Measurements from ENCODE around the gene ZNF35.
"Not testable (repeated sequence)": the region's sequence is repeated elsewhere in the genome, so short reads cannot be mapped to it uniquely, and the experiment has no call there.

ZNF35 gene

GRCh38 chr3:44648564-44649229 is at the start of gene ZNF35:
Gene ZNF35, plus strand, starts transcription at chr3:44648732. Its CDS starts 2,336 bp downstream, at chr3:44651068.
- DNase-seq (ENCODE audit: low spot score) = peak; percentile 88

- DNase-seq (ENCODE audit: low spot score) = no peak
Observed at GRCh38 chr3:44601749-44602148, 46.8 kb upstream of the ZNF35 start.

DNA sequence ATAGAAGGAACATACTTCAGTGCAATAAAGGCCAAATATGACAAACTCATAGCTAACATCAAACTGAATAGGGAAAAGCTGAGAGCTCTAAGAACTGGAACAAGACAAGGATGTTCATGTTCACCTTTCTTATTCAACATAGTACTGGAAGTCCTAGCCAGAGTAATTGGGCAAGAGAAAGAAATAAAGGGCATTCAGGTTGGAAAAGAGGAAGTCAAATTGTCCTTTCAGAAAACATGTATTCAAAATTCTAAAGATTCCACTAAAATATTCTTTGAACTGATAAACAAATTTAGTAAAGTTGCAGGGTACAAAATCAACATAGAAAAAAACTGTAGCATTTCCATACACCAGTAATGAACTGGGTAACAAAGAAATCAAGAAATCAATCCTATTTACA is 35.9 kb upstream of the ZNF35 start:
- DNase-seq (ENCODE audit: low spot score) = no peak

- DNase-seq (ENCODE audit: low spot score) = peak; percentile 91
Observed at GRCh38 chr3:44624749-44625480, 23.6 kb upstream of the ZNF35 start, which contains the start of gene ZNF197. Gene ZNF197, plus strand, starts transcription at chr3:44625036. Its CDS starts 4,119 bp downstream, at chr3:44629155.

- no peak for DNase-seq (ENCODE audit: low spot score)
Observed at GRCh38 chr3:44628716-44629115, 19.8 kb upstream of the ZNF35 start.

- no peak for DNase-seq (ENCODE audit: low spot score)
Observed at GRCh38 chr3:44632193-44632592, 16.3 kb upstream of the ZNF35 start.

GRCh38 chr3:44642337-44642736 is 6.2 kb upstream of the ZNF35 start:
- no peak for DNase-seq (ENCODE audit: low spot score)

GRCh38 chr3:44643024-44643423 is 5.5 kb upstream of the ZNF35 start:
- DNase-seq (ENCODE audit: low spot score) = no peak

DNA sequence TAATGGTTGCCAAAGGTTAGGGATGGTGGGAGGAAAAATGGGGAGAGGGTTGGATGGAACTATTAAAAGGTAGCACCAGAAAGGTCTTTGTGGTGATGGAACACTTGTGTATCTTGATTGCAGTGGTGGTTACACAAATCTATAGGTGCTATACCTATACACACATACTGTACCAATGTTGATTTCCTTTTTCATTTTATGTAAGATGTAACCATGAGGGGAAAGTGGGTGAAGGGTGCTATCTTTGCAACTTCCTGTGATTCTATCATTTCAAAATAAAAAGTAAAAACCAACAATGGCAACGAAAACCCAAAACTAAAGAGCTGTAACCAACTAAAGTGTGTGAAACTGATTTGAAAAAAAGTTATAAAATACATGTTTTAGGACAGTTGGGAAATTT is 761 bp upstream of the ZNF35 start:
- no peak for DNase-seq (ENCODE audit: low spot score)

DNA sequence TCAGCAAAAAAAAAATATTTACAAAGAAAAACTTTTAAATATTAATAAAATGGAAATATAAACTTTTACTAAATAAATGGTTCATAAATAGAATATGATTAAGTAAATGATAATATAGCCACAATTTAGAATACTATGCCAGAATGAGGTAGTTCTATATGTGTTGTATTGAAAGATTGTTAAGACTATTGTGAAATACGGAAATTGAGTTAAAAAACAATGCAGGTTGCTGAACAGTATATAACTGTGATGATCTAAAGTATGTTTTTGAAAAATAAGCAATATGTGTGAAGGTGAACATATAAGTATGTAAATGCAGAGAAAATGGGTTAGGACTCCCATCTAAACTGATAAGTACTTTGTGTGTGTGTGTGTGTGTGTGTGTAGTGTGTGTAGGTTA is 1.2 kb downstream of the ZNF35 start:
- DNase-seq (ENCODE audit: low spot score) = no peak

DNA sequence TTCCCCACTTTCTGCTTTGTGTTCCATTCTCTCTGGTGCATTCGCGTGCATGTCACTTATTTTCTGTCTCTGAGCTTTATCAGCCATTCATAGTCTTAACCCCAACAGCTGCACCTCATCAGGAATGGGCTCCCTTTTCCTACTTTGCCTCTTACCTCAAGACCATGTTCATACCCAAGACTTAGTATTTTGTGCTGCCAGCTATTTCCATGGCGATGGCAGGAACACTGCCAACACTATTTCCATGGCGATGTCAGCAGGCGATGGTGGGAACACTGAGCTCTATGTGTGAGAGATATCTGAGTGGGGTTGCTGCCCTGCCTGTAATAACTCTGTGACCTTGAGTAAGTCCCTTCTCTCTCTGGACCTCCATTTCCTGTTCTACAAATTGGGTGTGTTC is 5.5 kb downstream of the ZNF35 start:
- DNase-seq (ENCODE audit: low spot score) = no peak

GRCh38 chr3:44659015-44659414 is 10.5 kb downstream of the ZNF35 start:
- no peak for DNase-seq (ENCODE audit: low spot score)

- DNase-seq (ENCODE audit: low spot score) = no peak
Observed at GRCh38 chr3:44659434-44659833, 10.9 kb downstream of the ZNF35 start.

GRCh38 chr3:44661189-44661588 is 12.7 kb downstream of the ZNF35 start:
- DNase-seq (ENCODE audit: low spot score) = no peak

DNA sequence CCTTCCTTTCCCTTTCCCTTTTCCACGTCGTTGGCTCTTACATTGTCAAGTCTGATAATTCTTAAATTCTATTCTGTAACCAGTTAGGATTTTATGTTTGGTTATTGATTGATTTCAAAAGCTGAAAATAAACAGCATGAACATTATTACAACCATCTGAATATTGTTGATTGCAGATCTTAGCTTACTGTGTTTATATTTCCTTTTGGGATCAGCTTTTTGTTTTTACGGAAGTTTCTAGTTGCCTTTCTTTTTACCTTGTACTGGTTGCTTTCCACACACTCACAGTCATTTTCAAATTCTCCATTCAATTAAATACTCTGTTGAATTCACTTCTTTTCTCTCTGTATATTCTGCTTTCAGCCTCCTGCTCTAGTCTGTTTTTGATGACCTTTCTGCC is 16.6 kb downstream of the ZNF35 start:
- no peak for DNase-seq (ENCODE audit: low spot score)

DNA sequence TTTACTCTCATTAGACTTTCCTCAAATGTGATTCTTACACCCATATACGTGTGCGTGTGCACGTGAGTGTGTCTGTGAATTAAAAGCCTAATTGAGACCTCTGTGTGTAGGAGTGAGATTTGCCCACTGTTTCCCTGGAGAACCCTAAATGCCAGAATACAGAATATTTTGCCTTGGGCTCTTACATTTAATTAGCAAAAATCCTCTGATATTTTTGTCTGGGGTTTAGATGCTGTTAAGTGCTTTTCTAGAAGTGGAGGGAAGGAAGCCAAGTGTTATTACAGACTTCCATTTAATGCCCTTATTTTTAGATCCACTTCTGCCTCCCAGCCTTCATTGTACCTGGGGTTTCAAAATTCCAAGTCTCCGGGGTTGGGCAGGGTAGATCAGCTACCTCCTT is 17.8 kb downstream of the ZNF35 start:
- no peak for DNase-seq (ENCODE audit: low spot score)

DNA sequence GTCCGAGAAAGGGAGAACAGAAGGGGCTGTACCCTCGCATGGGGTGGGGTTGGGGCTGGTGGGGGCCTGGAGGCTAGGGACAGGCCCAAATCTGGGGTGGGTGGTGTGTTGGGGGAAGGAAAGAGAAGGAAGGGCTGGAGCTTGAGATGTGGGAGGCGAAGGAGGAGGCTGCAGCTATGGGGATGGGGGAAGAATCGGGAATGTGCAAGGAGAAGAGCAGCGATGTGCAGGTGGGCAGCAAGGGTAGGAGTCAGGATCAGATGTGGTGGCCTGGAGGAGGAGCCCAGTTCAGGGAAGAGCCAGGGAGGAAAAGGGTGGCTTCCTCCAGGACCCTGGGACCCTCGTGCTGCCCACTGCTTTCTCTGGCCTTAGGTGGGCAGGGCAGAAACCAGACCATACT is 21.2 kb downstream of the ZNF35 start:
- no peak for DNase-seq (ENCODE audit: low spot score)

GRCh38 chr3:44673466-44673865 is 24.9 kb downstream of the ZNF35 start:
- DNase-seq (ENCODE audit: low spot score) = not testable (repeated sequence)

DNA sequence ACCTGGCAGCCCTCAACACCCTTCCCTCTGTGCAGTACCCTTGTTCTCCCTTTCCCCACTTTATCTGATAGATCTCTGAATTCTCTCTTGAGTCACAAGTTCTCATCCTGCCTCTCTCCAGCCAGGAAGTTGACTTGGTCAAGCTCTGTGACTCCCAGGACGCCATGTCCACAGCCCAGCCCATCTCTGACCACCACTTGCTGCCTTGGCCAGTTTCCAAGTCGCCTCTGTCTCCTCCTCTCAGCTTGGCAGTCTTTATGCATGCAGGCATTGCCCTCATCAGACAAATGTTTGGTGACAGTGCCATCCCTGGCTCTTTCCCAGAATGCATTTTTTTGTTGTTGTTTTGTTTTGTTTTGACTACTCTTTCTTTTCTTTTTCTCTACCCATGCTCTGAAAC is 25.7 kb downstream of the ZNF35 start:
- peak; percentile 17 for DNase-seq (ENCODE audit: low spot score)

GRCh38 chr3:44678480-44679116 is 30.1 kb downstream of the ZNF35 start:
- DNase-seq (ENCODE audit: low spot score) = no peak

DNA sequence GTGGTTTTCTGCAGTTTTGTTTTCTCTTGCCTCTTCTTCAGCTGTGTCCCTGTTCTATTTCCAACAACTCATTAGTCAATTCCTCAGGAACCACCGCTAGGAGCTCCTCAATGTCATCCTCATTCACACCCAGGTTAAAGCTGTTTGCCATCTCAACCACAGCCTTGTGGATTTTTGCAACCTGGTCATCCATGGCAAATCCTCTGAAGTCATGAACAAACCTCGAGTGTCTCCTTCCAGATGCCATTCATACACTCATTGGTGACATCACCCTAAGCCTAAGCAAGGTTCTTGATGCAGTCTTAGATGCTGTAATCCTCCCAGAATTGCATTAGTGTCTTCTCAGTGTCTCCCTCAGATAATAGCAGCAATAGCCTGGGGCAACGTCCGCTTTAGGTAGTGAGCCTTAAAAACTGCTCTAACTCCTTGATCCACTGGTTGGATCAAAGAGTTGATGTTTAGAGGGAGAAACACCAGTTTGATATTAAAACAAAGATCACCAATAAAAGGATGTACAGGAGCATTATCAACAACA is 32.5 kb downstream of the ZNF35 start:
- DNase-seq (ENCODE audit: low spot score) = peak; percentile 89

DNA sequence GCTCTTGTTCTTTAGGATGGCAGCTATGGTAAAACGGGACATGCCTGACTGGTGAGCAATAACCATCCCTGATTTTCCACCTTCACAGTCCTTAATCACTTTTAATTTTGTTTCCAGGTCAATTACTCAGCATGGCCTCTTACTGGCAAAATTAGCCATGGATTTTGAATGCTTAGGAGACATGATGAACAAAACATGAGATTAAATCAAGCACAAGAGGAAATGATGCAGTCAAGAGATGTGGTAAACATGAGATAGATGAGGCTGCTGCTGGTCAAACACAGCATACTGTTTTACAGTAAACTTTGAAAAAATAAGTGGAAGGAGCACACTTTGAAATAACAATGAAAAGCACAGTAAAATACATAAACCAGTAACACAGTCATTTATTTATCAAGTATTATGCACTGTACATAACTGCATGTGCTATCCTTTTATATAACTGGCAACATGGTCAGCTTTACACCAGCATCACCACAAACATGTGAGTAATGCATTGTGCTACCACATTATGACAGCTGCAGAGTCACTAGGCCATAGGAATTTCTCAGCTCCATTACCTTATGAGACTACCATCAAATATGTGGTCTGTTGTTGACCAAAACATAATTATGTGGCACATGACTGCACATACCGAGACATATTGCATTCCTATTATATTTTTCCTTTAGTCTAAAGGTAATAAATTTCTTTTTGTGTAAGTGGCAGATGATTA is 33.8 kb downstream of the ZNF35 start:
- DNase-seq (ENCODE audit: low spot score) = peak; percentile 86

Measured in kidney tubule cell (primary cell).